HG03095 (cell line): ENCODE data around the gene CYSTM1.

Experiments used
- ATAC-seq: cut with Tn5 transposase; IDR thresholded peaks from one replicate; pipeline ENCODE4 v1.9.1; 2021; ENCODE audit warnings: moderate library complexity; ENCODE audit not compliant: unreplicated experiment

Gene CYSTM1

DNA sequence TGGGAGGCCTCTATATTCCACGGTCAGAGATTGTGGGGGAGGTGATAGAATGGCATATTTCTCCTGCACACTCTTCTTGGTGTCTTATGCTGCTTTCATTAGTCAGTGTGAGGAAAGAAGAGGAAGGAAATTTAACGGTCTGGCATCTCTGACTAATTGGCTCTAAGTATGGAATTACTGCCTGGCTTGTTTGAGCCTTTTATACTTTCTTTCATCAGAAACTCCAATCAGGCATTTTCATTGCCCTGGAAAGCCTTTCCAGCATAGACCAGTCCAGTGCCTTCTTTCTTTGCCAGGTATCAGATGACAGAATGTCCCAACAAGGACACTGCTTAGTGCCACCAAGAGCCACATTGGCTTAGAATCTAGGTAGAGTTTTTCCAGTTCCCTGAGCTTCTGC lies 30.2 kb downstream of the CYSTM1 start:
- no peak for ATAC-seq

DNA sequence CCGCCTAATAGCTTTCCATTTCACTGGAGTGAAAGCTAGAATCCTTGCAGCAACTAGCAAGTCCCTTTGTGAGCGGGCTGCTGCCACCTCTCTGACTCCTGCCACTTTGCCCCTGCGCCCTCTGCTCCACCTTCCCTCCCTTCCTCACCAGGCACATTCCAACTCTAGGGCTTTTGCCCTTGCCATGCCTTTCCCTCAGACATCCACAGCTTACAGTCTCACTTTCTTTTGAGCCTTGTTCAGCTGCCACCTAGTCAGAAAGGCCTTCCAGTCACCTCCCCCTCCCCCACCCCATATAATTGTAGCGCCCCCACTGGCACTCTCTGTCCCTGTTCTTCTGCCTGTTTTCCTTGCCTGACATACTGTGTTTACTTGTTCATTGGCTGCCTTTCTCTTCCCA lies 31.0 kb downstream of the CYSTM1 start:
- ATAC-seq, result no peak

GRCh38 chr5:140207250-140207964 lies 32.4 kb downstream of the CYSTM1 start:
- no peak for ATAC-seq

GRCh38 chr5:140208065-140208464 lies 33.1 kb downstream of the CYSTM1 start:
- no peak for ATAC-seq

GRCh38 chr5:140213370-140213983 lies 38.5 kb downstream of the CYSTM1 start:
- peak; percentile 75 for ATAC-seq

- ATAC-seq, result no peak
These were observed 39.8 kb downstream of the CYSTM1 start for GRCh38 chr5:140214831-140215230.

DNA sequence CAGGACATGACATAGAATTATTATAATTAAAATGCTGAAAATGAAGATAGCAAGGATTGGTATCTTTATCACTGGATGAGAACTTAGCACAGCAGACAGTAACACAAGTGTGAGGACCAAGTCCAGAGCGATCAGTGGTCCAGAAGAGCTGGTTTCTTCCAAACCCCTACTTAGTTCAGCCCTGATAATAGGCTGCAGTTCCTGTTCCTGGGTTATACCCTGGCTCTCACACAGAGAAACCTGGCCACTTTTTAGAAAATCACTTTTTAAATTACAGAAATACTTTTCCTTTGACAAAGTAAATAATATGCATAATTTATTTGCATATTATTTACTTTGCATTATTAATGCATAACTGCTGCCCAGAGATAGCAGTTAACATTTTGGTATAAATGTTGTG lies 40.3 kb downstream of the CYSTM1 start:
- ATAC-seq, result no peak

DNA sequence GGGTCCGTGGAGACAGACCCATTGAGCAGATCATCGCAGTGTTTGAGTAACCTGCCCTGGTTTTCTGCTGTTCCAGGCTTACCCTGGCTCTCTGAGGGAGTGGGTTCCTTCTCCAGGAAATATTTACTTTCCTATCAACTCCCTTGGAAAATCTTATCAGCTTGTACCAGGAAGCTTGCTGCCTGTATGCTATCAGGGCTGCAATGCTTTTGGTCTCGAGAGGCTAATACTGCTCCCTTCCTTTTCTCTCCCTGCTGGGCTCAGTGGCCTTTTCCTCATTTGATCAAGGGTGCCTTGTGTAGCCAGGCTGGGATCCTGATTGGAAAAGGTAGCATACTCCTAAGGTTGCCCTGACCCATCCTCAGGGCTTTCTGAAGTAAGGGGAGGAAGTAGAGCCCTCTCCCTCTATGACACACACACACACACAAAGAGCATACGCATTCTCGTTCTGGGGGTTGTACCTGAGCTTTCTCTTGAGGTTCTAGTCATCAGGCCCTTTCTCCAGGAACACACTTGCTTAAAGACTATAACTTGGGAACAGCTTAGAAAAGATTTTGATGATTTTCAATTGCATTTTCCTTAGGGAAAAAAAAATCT lies 41.6 kb downstream of the CYSTM1 start:
- no peak for ATAC-seq

- ATAC-seq, result no peak
These were observed 42.5 kb downstream of the CYSTM1 start for GRCh38 chr5:140217299-140218026.

GRCh38 chr5:140219068-140219991 lies 44.3 kb downstream of the CYSTM1 start:
- ATAC-seq, result no peak

DNA sequence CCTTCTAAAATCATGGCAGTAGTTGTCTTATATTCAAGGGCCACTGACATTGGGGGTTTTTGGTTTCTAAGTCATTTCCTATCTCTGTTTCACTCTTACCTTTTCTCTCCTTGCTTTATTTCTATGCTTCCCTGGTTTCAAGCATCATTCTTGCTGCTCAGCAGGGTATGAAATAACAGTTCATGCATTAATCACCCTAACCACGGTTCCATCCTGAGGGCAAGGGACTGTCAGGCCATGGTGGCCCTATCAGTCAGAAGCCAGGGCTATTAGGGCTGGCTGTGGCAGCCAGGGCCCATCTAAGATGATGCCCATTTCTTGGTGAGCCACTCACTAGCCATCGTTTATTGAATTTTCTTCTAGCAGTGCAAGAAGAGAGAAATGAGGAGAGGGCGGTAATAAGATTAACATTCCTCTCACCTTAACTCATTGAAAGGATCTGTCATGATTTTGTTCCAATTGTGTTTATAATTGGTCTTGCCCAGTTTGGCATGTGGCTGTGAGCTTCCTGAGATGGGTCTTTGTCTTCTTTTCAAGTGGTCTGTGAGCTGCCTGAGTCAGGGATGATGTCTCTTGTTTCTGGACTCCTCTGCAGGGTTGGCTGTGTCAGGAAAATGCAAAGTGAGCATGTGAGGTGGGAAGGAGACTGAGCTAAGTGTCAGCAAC lies 45.2 kb downstream of the CYSTM1 start:
- ATAC-seq, result peak; percentile 50

- no peak for ATAC-seq
These were observed 45.7 kb downstream of the CYSTM1 start for GRCh38 chr5:140220698-140221064.

DNA sequence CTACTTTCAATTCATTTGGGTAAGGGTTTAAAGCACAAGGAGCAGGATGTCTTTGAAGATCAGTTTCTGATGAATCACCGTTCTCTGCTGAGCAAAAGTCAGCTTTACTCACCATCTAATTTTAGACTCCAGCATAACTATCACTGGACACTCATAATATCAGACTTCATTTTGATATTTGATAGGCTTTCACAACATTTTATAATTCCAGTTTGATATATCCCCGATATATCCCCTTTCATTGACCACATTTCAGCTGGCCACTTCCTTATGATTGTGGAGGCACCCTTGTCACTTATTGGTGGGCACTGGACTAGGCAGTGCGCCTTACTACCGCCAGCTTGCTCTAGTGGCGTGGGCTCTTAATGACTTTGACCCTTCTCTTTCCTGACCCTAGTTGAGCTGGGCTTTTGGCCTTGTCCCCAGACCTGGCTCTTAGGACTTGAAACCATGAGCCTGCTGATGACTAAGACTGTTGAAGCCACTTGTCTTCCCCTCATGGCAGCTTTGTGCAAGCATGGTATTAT lies 46.8 kb downstream of the CYSTM1 start:
- ATAC-seq, result no peak

GRCh38 chr5:140222416-140222815 lies 47.4 kb downstream of the CYSTM1 start:
- no peak for ATAC-seq

- ATAC-seq, result no peak
These were observed 48.6 kb downstream of the CYSTM1 start for GRCh38 chr5:140223567-140223966.

DNA sequence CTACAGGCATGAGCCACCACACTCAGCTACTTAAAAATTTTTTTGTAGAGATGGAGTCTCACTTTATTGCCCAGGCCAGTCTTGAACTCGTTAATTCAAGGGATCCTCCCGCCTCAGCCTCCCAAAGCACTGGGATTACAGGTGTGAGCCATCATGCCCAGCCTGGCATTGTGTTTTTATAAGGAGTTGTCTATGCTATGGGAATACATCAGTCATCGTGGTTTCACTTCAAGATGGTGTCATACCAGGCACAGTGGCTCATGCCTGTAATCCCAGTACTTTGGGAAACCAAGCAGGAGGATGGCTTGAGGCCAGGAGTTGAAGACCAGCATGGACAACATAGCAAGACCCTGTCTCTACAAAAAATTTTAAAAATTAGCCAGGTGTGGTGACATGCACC lies 49.7 kb downstream of the CYSTM1 start:
- ATAC-seq, result no peak

GRCh38 chr5:140225396-140225795 lies 50.4 kb downstream of the CYSTM1 start:
- ATAC-seq, result no peak

- ATAC-seq, result no peak
These were observed 52.1 kb downstream of the CYSTM1 start for GRCh38 chr5:140227046-140227445.

GRCh38 chr5:140228364-140228837 lies 53.4 kb downstream of the CYSTM1 start:
- ATAC-seq, result no peak

DNA sequence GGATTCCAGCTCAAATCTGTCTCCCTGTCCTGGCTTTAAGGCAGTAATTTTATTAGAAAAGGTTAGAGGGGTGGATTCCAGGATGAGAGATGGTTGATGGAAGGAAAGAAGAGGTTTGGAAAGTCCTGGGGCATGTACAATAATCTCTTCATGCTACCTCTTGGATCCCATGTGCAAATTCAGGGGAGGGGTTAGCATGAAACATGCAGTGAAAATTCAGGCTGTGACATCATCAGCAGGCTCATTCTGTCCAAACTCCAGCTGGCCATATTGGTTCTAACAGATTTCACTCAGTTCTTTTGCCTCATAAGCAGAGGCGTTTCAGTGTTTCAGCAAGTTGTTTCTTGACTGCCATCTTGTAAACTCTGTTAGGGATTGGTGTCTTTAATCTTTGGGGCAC lies 55.4 kb downstream of the CYSTM1 start:
- no peak for ATAC-seq
